Medulla oblongata (tissue), 1 donor: ENCODE measurements around the gene GPR6.

Experiments
- DNase-seq: peaks from one replicate; pipeline ENCODE4 v3.0.0-alpha.2; 2015; ENCODE audit errors: extremely low spot score

GPR6 gene

GRCh38 chr6:109998159-109998785 is 20.2 kb downstream of the GPR6 start:
- no peak for DNase-seq

GRCh38 chr6:109999740-110000139 is 21.6 kb downstream of the GPR6 start:
- no peak for DNase-seq

- no peak for DNase-seq
These were observed 24.6 kb downstream of the GPR6 start for GRCh38 chr6:110002676-110003075.

GRCh38 chr6:110013386-110013785 is 35.3 kb downstream of the GPR6 start:
- no peak for DNase-seq

- no peak for DNase-seq
These were observed 37.1 kb downstream of the GPR6 start for GRCh38 chr6:110015206-110015605.

- DNase-seq = no peak
These were observed 39.2 kb downstream of the GPR6 start for GRCh38 chr6:110017306-110017705.

GRCh38 chr6:110017946-110018345 is 39.8 kb downstream of the GPR6 start:
- no peak for DNase-seq

GRCh38 chr6:110018486-110018885 is 40.4 kb downstream of the GPR6 start:
- DNase-seq = no peak

GRCh38 chr6:110020888-110021287 is 42.8 kb downstream of the GPR6 start:
- no peak for DNase-seq

- no peak for DNase-seq
These were observed 51.0 kb downstream of the GPR6 start for GRCh38 chr6:110029144-110029543.
